ENCODE measurements around the gene SH3BP5. TPM values are rescaled to one million over a fixed set of nuclear protein-coding genes. Genes with fewer than 3 reads are reported as not detected.

Gene SH3BP5
- total RNA-seq, 1 experiment from 2014 or later = 13.9 TPM

DNA sequence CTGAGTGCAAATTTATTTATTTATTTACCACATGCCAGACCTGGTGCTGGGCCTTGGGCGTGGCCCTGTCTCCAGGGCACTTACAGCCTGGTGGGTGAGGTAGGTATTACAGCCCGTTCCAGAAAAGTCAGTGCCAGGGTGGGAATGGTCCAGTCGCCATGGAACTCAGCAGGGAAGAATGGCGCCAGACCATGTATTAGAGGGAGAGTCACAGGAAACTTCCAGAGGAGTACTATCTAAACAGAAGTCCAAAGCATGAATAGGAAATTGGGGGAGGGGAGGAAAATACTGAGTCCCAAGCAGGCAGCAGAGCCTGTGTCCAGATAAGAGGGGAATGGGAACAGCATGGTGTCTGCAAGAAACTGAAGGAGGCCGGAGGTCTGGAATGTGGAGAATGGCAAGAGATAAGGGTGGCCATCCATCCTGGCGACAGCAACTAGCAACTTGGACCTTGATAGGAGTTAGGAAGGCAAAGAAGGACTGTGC lies 27.0 kb downstream of the SH3BP5 start:
- no peak for TF ChIP-seq ZNF274 (IDR thresholded peaks at IDR 0.05; ENCODE audit: low read depth, low read length)
- TF ChIP-seq, protein P1, sequence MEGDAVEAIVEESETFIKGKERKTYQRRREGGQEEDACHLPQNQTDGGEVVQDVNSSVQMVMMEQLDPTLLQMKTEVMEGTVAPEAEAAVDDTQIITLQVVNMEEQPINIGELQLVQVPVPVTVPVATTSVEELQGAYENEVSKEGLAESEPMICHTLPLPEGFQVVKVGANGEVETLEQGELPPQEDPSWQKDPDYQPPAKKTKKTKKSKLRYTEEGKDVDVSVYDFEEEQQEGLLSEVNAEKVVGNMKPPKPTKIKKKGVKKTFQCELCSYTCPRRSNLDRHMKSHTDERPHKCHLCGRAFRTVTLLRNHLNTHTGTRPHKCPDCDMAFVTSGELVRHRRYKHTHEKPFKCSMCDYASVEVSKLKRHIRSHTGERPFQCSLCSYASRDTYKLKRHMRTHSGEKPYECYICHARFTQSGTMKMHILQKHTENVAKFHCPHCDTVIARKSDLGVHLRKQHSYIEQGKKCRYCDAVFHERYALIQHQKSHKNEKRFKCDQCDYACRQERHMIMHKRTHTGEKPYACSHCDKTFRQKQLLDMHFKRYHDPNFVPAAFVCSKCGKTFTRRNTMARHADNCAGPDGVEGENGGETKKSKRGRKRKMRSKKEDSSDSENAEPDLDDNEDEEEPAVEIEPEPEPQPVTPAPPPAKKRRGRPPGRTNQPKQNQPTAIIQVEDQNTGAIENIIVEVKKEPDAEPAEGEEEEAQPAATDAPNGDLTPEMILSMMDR (IDR thresholded peaks at IDR 0.05 in 2 of 3, conservative IDR thresholded peaks at IDR 0.05 in 1 of 3; ENCODE audit: borderline replicate concordance in 1 of 3, insufficient read depth in 1 of 3, low read depth in 2 of 3, low read length in 2 of 3) = peak in 2 of 3 experiments; percentile 53 to 58; a peak in 4 of 6 replicates
- H3K9me3 ChIP-seq (ENCODE audit: control insufficient read depth in 1 of 2, insufficient read depth in 1 of 2, low read depth in 1 of 2, low read length in 2 of 2) = no peaks in the 10 kb centered on the region
- intact Hi-C loops (cut with micrococcal nuclease) = no loop called here
- no peak overlapping the region for H3K4me3 ChIP-seq (replicated peaks in 1 of 2; ENCODE audit: low read depth in 1 of 2, low read length in 2 of 2)
- peaks cover 28 to 35% of the 10 kb centered on the region in 2 experiments for H3K4me1 ChIP-seq (ENCODE audit: control insufficient read depth in 1 of 2, insufficient read depth in 2 of 2, low read length in 2 of 2)
- H3K27ac ChIP-seq (ENCODE audit: low read depth, low read length) = no peak overlapping the region
- H3K9me2 ChIP-seq (ENCODE audit: insufficient read depth) = no peaks in the 10 kb centered on the region
- H3K4me2 ChIP-seq (ENCODE audit: low read length) = peak overlapping the region; percentile 30
- RAD21 ChIA-PET (ENCODE audit: low non-redundant PET in 1 of 2, low total read pairs in 2 of 2, uncharacterized antibody in 2 of 2, unreplicated experiment in 2 of 2) = no interaction called here
- POLR2A ChIA-PET = no interaction called here
- CTCF ChIA-PET = no interaction called here
- ATAC-seq = peak; percentile 72
- no peaks in the 10 kb centered on the region; the same call in 1 of the 2 replicates for H3K79me2 ChIP-seq (ENCODE audit: insufficient read depth, low read length)
- no peaks in the 10 kb centered on the region for H3K36me3 ChIP-seq (ENCODE audit: control insufficient read depth in 1 of 2, insufficient read depth in 2 of 2, low read length in 2 of 2)
- DNase-seq (ENCODE audit: low read depth, low spot score) = peak; percentile 31
- H2AFZ ChIP-seq (ENCODE audit: low read depth, low read length, poor library complexity, severe bottlenecking) = no peak overlapping the region
- no TSS peak for BruUV-seq (replicated peaks)
- no peaks in the 10 kb centered on the region for H3K27me3 ChIP-seq (ENCODE audit: insufficient read depth, low read length)
- H4K20me1 ChIP-seq (ENCODE audit: insufficient read depth) = no peaks in the 10 kb centered on the region
- no peak overlapping the region for H3K9ac ChIP-seq (ENCODE audit: low read length)

DNA sequence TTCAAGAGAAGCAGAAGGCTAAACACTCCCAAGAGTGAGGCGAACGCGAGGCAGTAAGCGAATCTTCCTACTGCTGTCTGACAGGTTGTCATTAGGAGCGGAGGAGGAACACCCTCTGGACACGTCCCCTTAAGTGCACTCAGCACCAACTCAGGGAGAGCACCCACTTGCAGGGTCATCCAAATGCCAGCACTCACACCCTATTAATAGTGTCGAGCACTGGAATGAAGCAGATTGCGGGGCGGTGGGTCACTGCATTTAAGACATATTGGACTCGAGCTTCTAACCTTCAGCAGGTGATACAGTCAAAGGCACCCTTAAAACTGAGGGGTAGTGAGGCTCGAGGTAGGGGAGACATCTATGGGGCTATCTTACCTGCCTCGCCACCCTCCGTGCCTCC lies 28.7 kb downstream of the SH3BP5 start:
- no TSS peak for BruUV-seq (replicated peaks)
- no peak overlapping the region for H3K4me3 ChIP-seq (replicated peaks in 1 of 2; ENCODE audit: low read depth in 1 of 2, low read length in 2 of 2)
- CTCF ChIA-PET = no interaction called here
- no peak for TF ChIP-seq MAX (IDR thresholded peaks at IDR 0.05)
- no peak for TF ChIP-seq RAD21 (IDR thresholded peaks at IDR 0.05; ENCODE audit: low read depth)
- TF ChIP-seq ZNF274 (IDR thresholded peaks at IDR 0.05; ENCODE audit: low read depth, low read length) = no peak
- no peak for TF ChIP-seq EZH2phosphoT487 (IDR thresholded peaks at IDR 0.05; ENCODE audit: borderline replicate concordance)
- TF ChIP-seq POLR2AphosphoS5 (IDR thresholded peaks at IDR 0.05; ENCODE audit: low read depth, low read length) = no peak
- no peak for TF ChIP-seq TCF7L2 (IDR thresholded peaks at IDR 0.05; ENCODE audit: borderline replicate concordance, extremely low read depth, insufficient read depth, insufficient read length)
- TF ChIP-seq REST (IDR thresholded peaks at IDR 0.05; ENCODE audit: low read depth) = no peak
- TF ChIP-seq ATF3 (IDR thresholded peaks at IDR 0.05) = no peak
- TF ChIP-seq EGR1 (IDR thresholded peaks at IDR 0.05; ENCODE audit: low read depth) = no peak
- TF ChIP-seq POLR2A (IDR thresholded peaks at IDR 0.05; ENCODE audit: borderline replicate concordance, extremely low read depth, insufficient read depth, insufficient read length) = no peak

More for the DNA sequence above, 28.7 kb downstream of the SH3BP5 start:
- Histone ChIP-seq H3K36me3 (ENCODE audit: control insufficient read depth in 1 of 2, insufficient read depth in 2 of 2, low read length in 2 of 2) (no peaks in the 10 kb centered on the region), H3K79me2 (ENCODE audit: insufficient read depth, low read length) (peaks cover 4% of the 10 kb centered on the region; the same call in 1 of the 2 replicates), H4K20me1 (ENCODE audit: insufficient read depth) (no peaks in the 10 kb centered on the region), H3K9me3 (ENCODE audit: control insufficient read depth in 1 of 2, insufficient read depth in 1 of 2, low read depth in 1 of 2, low read length in 2 of 2) (no peaks in the 10 kb centered on the region), H3K27ac (ENCODE audit: low read depth, low read length) (no peak overlapping the region), H3K4me2 (ENCODE audit: low read length) (no peak overlapping the region), H3K27me3 (ENCODE audit: insufficient read depth, low read length) (no peaks in the 10 kb centered on the region), H2AFZ (ENCODE audit: low read depth, low read length, poor library complexity, severe bottlenecking) (no peak overlapping the region), H3K4me1 (ENCODE audit: control insufficient read depth in 1 of 2, insufficient read depth in 2 of 2, low read length in 2 of 2) (peaks cover 19 to 27% of the 10 kb centered on the region in 2 experiments), H3K9me2 (ENCODE audit: insufficient read depth) (no peaks in the 10 kb centered on the region), H3K9ac (ENCODE audit: low read length) (no peak overlapping the region)
- intact Hi-C loops (cut with micrococcal nuclease) = no loop called here
- ATAC-seq (no peak), DNase-seq (ENCODE audit: low read depth, low spot score) (no peak)
- RAD21 ChIA-PET (ENCODE audit: low non-redundant PET in 1 of 2, low total read pairs in 2 of 2, uncharacterized antibody in 2 of 2, unreplicated experiment in 2 of 2) = no interaction called here
- POLR2A ChIA-PET = no interaction called here
